Kidney tubule cell (primary cell): Measurements from ENCODE around the gene EPS15.
"Not testable (repeated sequence)": the region's sequence is repeated elsewhere in the genome, so short reads cannot be mapped to it uniquely, and the experiment has no call there.

Experiments used
- DNase-seq: peaks from one replicate; pipeline ENCODE4 v3.0.0-alpha.2; 2018; ENCODE audit warnings: low spot score

The EPS15 gene

DNA sequence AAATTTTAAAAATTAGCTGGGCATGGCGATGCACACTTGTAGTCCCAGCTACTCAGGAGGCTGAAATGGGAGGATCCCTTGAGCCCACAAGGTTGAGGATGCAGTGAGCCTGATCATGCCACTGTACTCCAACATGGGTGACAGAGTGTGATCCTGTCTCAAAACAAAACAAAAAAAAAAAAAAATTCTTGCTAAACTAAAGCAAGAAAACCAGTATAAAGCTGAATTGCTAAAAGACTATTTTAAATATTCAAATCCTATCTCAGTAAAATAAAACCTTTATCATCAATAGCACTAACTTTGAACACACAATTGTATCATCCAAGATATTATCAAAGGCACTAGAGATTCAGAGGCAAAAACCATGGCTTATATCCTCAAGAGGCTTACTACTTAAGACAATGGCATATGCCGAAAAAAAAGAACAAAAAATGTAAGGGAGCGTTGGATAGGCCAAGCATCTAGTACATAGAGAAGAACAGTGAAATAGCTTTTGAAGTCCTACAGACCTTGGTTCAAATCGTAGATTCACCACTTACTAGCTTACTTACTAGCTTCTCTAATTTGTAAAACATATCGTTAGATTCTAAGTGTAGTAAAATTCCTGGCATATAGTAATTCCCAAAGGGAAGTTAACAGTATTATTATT, 3.6 kb downstream of the EPS15 start:
- DNase-seq, result no peak

DNA sequence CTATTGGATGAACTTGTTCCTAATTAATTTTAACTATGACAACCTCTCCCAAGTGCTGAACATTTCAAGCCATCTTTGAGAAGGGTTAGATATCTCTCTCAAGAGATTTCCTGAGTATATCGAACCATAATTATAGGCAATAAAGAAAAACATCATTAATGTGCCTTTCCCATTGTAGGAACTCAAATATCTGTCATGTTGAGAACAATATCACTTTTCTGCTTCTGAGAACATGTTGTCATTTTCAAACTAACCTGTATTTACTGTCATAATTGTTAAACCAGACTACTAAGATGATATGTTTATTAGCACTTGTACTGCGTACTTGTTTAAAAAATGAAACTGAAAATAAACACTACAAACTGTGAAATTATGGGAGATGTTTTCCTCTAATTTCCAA, 4.3 kb downstream of the EPS15 start:
- no peak for DNase-seq

DNA sequence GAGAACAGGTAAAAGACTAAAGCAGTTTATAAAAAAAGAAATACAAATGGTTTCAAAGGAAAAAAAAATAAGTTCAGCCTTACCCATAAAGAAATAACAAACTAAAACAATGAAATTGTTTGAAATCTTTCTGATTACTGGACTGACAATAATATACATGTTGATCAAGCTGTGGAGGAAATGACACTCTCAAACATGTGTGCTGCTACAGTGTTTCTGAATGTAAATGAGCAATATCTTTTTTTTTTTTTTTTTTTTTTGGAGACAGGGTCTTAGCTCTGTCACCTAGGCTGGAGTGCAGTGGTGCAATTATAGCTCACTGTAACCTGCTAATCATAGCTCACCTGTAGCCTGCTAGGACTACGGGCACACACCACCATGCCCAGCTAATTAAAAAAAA, 6.5 kb downstream of the EPS15 start:
- DNase-seq, result no peak

DNA sequence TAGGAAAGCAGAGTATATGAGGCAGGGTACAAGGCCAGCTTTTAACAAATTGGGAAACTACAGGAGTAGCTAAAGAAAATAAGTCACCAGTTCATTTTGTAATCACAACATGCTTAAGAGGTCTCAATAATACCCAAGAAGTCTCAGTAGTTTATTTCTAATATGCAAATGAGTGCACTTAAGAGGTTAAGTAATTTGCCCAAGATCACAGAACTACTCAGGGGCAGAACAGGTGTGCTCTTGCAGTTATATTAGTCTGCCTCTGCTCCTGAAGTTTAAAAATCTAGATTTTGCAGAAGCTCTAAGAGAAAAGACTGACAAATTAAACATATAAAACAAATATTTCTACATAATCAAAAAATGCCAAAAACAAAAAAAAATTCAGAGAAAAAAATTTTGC, 6.9 kb downstream of the EPS15 start:
- DNase-seq, result no peak

DNA sequence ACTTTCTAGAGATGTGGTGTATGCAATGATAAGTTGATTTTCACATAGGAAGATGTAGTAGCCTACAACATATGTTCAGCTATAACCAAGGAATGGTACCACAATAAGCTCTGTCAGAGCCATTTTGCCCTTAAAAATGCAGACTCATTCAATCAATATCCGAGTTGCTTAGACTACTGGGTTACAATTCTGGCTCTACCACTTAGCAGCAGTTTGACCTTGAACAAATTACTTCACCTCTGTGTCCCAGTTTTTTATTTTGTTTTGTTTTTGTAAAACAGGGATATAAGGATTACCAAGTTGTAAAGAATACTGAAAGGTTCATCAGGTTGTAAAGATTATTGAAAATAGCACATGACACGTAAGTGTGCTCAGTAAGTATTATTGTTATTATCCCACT, 9.3 kb downstream of the EPS15 start:
- DNase-seq, result no peak

DNA sequence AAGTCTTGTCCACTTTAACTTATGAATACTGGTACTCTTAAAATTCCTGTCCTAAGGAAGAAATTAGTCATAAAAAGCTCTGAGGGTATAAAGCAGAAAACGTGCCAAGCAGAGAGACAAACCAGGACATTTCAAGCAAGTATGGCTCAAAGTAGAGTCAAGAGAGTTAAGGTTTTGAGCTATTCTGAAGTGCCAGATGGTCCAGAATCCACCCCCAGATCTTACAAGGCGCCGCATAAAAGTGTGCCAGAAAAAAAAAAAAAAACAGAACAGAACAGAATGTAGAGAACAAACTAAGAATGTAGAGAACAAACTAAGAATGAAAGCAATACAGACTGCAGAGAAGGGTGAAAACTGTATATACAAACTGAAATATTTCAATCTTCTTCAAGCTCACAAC, 12.5 kb downstream of the EPS15 start:
- peak; percentile 16 for DNase-seq

DNA sequence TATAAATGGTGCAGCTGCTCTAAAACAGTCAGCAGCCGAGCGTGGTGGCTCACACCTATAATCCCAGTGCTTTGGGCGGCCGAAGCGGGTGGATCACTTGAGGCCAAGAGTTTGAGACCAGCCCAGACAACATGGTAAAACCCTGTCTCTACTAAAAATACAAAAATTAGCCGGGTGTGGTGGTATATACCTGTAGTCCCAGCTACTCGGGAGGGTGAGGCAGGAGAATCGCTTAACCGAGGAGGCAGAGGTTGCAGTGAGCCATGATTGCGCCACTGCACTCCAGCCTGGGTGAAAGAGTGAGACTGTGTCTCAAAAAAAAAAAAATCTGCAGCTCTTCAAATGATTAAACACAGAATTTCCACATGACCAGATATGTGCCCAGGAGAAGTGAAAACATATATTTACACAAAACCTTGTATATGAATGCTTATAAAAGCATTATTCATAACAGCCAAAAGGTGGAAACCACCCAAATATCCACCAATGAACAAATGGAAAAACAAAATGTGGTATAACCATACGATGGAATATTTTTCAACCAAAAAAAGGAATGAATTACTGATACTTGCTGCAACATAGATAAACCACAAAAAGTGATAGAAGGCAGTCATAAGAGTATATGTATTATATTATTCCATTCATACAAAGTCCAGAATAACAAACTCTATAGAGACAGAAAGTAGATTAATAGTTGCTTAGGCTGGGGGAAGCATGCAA, 14.1 kb downstream of the EPS15 start:
- no peak for DNase-seq

DNA sequence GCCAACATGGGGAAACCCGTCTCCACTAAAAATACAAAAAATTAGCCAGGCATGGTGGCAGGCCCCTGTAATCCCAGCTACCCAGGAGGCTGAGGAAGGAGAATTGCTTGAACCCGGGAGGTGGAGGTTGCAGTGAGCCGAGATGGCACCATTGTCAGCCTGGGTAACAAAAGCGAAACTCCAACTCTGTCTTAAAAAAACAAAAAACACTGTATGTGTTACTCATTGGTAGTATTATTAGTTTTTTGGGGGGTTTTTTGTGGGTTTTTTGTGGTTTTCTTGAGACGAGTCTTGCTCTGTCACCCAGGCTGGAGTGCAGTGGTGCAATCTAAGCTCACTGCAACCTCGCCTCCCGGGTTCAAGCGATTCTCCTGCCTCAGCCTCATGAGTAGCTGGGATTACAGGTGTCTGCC, 17.8 kb downstream of the EPS15 start:
- not testable (repeated sequence) for DNase-seq

DNA sequence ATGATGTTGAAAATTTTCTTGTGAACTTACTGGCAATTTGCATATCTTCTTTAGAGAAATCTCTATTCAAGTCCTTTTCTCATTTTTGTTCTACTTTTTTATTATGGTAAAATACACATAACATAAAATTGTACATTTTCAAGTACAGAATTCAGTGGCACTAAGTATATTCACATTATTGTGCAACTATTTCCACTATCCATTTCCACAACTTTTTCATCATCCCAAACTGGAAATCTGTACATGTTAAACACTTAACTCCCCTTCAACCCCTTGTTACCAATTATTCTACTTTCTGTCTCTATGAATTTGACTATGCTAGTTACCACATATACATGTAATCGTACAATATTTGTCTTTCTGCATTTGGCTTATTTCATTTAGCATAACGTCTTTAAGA, 19.4 kb downstream of the EPS15 start:
- no peak for DNase-seq

DNA sequence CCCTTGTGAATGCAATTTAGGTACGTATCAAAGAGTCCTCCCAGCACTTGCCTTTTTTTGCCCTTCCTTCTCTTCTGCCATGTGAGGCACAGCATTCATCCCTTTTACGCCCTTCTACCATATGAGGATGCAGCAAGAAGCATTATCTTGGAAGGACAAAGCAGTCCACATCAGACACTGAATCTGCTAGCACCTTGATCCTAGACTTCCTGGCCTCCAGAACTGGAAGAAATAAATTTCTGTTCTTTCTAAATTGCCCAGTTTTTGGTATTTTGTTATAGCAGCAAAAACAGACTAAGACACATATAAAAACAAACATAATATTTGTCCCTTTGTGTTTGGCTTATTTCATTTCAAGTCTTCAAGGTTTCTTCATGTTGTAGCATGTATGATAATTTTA, 20.1 kb downstream of the EPS15 start:
- no peak for DNase-seq

DNA sequence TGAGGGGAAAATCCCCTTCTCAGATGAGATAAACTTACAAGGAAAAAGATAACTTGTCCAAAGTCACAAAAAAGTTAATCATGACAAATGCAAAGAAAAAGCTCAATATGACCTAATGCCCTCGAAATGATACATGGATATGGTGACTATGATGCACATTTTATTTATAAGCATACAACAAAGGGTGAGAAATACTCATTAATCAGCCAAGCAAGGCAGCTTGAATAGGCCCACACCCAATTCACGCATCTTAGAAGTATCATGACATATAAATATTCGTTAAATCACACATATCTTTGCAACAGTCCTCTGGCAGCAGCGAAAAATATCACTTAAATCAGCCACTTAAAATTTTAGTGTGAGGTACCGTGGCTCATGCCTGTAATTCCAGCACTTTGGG, 21.7 kb downstream of the EPS15 start:
- DNase-seq, result no peak

DNA sequence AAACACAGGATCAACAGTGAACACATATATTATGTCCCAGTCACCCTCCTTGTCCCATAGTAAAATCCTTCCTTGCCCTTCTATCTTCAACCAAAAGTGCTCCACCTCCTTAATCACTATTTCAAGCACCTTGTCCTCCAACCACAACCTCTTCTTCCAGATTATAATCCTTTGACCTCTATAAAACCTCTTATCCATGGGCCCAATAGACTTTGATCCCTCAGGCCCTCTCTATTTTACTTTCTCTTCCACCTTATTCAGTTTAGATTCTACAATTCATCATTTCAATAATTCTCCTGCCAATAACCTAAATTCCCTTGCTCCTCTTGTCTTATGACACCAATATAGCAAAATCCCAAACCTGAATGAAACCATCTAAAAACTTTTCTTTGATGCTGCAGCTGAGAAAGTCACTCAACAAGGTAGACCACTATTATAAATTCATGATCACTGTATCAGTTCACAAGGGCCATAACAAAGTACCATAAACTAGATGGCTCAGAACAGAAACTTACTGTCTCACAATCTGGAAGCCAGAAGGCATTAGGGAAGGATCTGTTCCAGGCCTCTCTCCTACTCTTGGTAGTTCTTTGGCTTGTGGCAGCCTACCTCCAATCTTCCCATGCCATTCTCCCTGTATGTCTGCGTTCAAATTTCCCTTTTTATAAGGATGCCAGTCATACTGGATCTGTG, 24.8 kb downstream of the EPS15 start:
- DNase-seq, result no peak

DNA sequence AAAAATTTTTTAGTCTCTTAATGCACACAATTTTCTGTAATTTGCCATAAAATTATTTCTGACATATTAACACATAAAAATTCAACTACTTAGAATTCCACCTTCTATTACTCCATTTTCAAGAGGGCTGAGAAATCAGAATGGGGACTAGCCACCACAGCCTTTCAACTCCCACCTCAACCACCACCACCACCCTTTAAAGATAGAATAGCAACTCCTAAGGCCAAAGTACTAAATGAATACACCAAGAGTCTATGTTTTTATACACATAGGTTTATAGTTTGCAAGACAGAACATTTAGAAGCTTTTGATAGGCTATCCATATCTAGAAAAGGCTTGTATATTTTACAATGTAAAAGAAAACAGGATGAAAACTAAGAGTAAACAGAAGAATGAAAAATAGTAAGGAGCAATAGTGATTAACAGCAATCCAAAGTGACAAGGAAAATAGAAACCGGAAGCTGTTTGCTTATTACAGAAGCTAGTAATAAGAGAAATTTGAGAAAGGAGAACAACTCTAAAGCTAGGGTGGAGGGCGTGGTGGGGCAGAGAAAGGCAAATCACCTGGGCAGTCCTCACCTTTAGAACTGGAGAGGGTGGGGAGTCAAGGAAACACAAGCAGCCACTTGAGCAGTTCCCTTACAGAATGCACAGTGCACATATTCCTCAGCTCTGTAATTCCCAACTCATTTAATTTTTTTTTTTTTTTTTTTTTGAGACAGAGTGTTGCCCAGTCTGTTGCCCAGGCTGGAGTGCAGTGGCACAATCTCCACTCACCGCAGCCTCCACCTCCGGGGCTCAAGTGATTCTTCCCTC, 27.7 kb downstream of the EPS15 start:
- no peak for DNase-seq

DNA sequence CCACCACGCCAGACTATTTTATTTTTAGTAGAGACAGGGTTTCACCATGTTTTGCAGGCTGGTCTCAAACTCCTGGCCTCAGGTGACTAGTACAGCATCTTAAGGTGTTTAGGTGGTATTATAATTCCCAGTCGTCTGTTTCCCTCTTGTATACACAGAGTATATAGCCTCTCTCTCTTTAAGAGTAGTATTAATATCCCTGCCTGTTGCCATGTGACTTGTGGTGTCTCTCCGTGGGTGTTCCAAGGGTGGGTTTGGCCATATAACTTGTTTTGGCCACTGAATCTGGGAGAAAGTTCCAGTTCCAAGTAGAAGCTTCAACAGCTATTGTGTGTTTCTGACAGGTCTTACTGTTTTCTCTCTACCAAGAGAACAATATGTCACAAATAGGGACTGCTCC, 29.6 kb downstream of the EPS15 start:
- DNase-seq, result no peak

DNA sequence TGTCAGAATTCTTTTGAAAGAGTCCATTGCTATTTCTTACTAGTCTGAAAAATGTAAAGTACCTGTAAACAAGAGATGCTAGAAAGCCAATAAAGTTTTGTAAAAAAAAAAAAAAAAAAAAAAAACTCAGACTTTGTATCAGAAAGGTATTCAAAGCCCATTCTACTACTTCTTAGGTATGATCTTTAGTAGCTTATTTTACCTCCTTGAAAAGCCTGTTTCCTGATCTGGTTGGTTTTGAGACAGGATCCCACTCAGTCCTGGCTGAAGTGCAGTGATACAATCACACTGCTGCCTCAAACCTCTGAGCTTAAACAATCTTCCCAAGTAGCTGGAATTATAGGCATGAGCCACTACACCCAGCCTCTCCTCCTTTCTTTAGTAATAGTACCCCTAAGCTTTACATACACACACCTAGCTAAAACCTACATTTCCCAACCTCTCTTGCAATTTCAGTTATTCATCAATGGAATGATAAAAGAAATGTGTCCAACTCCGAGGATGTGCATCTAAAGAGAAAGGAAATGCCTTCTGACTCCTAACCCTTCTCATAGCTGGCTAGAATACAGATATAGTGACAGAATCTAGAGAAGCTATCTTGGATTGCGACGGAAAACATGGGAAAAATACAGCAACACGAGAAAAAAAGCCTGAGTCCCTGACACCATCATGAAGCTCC, 30.6 kb downstream of the EPS15 start:
- no peak for DNase-seq

DNA sequence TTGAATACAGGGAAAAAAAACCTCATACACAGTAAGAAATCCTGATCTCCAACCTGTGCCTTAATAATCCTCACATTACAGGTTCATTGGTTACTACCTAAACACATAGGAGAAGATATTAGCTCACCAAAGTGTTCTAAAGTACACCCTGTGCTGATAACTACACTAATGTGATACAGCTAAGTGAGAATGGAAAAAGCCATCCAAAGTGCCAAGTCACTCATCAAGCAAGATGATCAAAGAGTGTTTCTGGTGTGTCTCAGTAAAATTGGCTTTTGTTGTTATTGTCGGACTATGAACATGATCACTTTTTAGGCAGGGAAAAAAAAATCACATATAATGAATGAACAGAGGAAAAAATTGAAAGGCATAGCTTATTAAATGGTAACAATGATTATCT, 31.4 kb downstream of the EPS15 start:
- no peak for DNase-seq

DNA sequence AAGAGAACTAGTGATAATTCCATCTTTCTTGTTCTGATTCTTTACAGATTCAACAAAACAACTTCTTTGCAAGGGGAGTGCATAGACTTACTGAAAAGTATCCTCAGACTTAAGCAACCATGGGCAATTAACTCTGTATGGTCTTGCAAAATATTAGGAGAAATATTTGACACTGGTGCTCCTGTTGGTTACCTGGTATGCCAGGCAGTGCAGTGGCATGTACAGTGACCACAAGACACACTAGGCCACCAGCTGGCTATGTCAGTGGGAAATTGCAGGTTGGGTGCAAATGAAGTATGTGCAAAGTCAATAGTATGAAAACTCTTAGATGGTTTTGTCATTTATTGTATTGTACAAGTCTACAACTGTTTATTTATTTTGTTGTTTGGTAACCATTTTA, 34.5 kb downstream of the EPS15 start:
- peak; percentile 65 for DNase-seq

DNA sequence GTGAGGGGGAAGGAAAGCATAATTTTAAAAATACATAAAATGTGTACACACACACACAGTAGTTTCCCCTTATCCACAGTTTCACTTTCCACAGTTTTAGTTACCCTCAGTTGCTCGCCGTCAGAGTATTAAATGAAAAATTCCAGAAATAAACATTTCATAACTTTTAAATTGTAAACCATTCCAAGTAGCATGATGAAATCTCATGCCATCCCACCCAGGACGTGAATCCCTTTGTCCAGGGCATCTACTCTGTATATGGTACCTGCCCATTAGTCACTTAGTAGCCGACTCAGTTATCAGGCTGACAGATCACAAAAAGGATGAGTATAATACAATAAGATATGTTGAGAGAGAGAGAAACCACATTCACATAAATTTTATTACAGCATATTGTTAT, 36.2 kb downstream of the EPS15 start:
- DNase-seq, result no peak

DNA sequence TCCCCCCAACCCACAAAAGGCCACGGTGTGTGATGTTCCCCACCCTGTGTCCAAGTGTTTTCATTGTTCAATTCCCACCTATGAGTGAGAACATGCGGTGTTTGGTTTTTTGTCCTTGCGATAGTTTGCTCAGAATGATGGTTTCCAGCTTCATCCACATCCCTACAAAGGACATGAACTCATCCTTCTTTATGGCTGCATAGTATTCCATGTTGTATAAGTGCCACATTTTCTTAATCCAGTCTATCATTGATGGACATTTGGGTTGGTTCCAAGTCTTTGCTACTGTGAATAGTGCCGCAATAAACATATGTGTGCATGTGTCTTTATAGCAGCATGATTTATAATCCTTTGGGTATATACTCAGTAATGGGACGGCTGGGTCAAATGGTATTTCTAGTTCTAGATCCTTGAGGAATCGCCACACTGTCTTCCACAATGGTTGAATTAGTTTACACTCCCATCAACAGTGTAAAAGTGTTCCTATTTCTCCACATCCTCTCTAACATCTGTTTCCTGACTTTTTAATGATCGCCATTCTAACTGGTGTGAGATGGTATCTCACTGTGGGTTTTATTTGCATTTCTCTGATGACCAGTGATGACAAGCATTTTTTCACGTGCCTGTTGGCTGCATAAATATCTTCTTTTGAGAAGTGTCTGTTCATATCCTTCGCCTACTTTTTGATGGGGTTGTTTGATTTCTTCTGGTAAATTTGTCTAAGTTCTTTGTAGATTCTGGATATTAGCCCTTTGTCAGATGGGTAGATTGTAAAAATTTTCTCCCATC, 44.0 kb downstream of the EPS15 start:
- DNase-seq, result not testable (repeated sequence)

DNA sequence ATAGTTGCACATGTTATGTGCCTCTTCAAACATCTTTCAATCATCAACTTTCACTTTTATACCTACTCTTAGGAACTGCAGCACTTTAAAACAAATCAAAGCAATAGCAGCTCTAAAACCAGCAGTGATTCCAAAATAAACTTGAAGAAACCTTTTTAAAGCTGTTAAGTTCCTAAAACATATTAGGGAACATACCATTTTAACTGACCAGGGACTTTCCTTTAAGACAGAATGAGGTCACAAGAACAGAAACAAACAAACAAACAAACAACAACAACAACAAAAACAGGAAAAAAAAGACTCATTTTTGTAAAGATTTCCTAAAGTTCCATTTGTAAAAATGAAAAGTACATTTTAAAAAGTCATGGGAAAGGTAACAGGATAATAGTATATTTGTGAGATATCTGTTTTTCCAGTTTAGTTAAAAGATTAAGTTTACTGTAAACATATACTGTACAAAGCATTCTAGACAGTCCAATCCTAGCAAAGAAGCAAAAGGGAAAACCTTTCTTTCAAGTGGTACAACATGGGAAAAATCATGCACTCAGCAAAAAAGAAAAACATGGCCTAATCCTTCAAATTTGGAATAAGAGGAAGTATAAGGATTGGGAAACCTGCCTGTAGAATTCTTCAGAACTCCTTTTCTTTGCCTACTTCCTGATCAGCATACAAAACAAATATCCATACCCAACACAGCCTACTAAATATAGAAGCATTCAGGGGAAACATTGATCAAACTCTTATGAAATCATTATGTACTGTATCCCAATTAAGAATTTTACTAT, 45.5 kb downstream of the EPS15 start:
- no peak for DNase-seq
